ENCODE measurements around the gene EPHA4.

Gene EPHA4

DNA sequence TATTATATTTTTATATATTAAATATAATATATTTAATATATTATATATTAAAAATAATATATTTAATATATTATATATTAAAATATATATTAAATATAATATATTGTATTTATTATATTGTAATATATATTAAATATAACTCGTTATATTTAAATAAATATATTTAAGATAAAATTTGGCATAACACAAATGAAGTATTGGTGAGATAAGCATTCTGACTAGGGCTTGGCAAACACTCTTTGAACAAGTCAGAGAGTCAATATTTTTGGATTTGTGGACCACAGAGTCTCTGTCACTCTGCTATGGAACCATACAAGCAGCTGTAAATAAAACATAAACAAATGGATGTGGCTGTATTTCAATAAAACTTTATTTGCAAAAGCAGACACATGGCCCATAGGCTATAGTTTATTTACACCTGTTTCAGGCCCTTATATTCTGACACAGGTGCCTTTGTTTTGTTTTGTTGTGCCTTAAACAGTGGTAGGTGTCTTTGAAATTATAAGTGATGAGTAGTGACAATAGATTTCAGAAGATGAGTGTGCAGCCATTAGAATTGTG, 190.1 kb downstream of the EPHA4 start:
- TF ChIP-seq, protein P1, sequence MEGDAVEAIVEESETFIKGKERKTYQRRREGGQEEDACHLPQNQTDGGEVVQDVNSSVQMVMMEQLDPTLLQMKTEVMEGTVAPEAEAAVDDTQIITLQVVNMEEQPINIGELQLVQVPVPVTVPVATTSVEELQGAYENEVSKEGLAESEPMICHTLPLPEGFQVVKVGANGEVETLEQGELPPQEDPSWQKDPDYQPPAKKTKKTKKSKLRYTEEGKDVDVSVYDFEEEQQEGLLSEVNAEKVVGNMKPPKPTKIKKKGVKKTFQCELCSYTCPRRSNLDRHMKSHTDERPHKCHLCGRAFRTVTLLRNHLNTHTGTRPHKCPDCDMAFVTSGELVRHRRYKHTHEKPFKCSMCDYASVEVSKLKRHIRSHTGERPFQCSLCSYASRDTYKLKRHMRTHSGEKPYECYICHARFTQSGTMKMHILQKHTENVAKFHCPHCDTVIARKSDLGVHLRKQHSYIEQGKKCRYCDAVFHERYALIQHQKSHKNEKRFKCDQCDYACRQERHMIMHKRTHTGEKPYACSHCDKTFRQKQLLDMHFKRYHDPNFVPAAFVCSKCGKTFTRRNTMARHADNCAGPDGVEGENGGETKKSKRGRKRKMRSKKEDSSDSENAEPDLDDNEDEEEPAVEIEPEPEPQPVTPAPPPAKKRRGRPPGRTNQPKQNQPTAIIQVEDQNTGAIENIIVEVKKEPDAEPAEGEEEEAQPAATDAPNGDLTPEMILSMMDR (IDR thresholded peaks at IDR 0.05; ENCODE audit: borderline replicate concordance, control extremely low read depth, extremely low read depth, insufficient read depth, missing control alignments): no peak
- in situ Hi-C loops (cut with MboI; ENCODE audit: low sequenced_read_pairs, unreplicated experiment): no loop called here
- no peak for DNase-seq (ENCODE audit: low spot score)

DNA sequence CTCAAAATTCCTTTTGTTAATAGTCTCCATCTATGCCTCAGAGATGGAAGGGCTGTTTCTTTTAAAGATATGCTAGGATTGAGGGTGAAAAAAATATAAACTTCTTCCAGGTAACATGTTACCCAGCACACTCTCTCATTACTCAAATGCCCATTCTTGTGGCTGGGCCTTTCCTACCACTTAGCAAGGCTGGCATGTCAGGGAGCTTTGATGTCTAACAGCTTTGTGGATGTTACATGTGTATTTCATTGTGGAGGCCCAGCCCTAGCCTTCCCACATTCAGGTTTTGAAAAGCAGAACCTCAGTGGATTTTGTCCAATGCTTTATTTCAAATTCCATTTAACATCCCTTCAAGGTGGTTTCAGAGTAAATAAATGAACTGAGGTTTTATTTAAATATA, 191.4 kb downstream of the EPHA4 start:
- TF ChIP-seq, protein P1 (IDR thresholded peaks at IDR 0.05; ENCODE audit: borderline replicate concordance, control extremely low read depth, extremely low read depth, insufficient read depth, missing control alignments): no peak
- in situ Hi-C loops (cut with MboI; ENCODE audit: low sequenced_read_pairs, unreplicated experiment): no loop called here
- no peak for DNase-seq (ENCODE audit: low spot score)

DNA sequence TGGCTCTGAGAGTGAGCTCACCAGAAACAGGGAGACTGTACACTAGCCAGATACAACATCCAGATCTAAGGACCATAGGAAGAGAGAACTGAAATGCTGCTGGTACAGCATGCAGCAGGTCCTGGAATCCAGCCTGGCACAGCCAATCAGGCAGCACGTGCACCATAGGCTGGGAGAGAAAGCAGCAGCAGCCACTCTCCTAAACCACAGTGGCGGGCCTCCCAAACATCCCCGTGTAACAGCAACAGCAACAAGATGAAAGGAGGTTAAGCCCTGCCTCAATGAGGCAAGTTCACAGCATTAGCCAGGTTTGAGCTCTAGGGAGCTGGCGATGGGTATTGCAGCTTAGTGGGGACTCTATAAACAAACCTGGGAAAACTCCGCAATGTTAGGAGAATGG, 192.0 kb downstream of the EPHA4 start:
- DNase-seq (ENCODE audit: low spot score): no peak
- TF ChIP-seq, protein P1 (IDR thresholded peaks at IDR 0.05; ENCODE audit: borderline replicate concordance, control extremely low read depth, extremely low read depth, insufficient read depth, missing control alignments): no peak
- in situ Hi-C loops (cut with MboI; ENCODE audit: low sequenced_read_pairs, unreplicated experiment): no loop called here

DNA sequence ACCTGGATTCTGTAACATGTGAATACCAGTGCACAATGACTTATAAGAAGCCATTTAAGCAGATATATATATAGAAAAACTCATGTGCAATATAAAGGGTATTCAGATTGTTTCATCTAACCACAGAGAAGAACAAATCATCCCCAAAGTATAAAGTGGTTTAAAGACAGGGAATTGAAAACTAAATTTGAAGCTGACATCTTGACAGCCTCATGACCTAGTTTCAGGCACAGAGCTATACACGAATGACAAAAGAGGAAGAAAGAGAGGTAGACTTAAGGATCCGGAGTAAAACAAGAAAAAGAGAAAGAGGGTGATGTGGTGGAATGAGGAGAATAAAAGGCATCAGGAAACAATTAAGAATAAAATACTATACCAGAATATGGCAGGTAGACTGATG, 194.5 kb downstream of the EPHA4 start:
- no peak for DNase-seq (ENCODE audit: low spot score)
- in situ Hi-C loops (cut with MboI; ENCODE audit: low sequenced_read_pairs, unreplicated experiment): no loop called here
- TF ChIP-seq, protein P1 (IDR thresholded peaks at IDR 0.05; ENCODE audit: borderline replicate concordance, control extremely low read depth, extremely low read depth, insufficient read depth, missing control alignments): no peak

DNA sequence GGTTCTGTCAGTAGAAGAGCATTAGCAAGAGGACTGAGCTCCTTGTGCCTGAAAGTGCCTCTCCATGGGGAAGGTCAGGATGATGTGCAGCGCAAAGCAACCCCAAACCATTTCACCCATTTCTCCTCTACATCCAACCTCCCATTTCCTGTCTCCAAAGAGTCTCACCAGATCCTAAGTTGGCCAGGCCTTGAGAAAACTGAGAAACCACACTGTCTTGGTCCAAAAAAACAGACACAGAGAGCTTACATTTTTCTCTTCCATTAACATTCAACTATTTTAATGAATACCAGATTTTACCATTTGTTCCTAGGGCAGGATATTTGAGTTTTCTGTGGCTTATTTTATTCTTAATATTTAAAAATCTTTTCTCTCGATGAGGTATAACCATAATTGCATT, 195.0 kb downstream of the EPHA4 start:
- DNase-seq (ENCODE audit: low spot score): no peak
- in situ Hi-C loops (cut with MboI; ENCODE audit: low sequenced_read_pairs, unreplicated experiment): no loop called here
- TF ChIP-seq, protein P1 (IDR thresholded peaks at IDR 0.05; ENCODE audit: borderline replicate concordance, control extremely low read depth, extremely low read depth, insufficient read depth, missing control alignments): no peak

DNA sequence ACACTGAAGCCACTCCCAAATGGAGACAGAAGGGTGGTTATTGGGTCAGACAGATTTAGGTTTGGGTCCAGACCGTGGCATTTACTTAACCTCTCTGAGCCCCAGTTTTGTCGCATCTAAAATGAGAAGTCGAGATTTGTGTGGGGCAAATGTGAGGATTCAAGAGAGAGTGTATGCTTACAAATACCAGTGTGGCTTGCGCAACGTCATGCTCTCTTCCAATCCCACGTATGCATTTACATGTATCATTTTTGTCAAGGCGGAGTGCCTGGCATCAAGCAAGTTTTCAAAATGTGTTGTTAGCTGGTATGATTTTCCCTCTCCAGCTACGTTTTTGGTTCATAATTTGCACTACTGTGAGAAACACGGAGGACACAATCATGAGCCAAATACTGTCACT, 197.9 kb downstream of the EPHA4 start:
- no peak for DNase-seq (ENCODE audit: low spot score)
- TF ChIP-seq, protein P1 (IDR thresholded peaks at IDR 0.05; ENCODE audit: borderline replicate concordance, control extremely low read depth, extremely low read depth, insufficient read depth, missing control alignments): no peak
- in situ Hi-C loops (cut with MboI; ENCODE audit: low sequenced_read_pairs, unreplicated experiment): no loop called here

DNA sequence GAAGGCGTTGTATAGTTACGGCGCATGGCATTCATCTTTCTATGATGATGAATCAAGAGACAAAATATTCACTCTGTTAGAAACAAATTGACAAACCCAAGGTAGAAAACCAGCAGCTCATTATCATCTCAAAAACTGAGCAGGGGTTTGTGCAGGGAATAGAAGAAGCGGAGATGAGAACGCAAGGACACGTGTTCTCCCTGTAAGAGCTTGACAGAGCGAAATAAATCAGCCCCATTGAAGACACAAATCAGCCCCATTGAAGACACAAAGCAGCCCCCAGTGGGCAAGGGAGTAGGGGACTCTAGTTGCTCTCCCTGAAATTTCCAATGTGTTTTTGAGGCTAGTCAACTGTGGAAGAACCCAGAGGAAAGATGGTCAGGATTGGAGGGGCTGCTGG, 199.2 kb downstream of the EPHA4 start:
- no peak for DNase-seq (ENCODE audit: low spot score)
- TF ChIP-seq, protein P1 (IDR thresholded peaks at IDR 0.05; ENCODE audit: borderline replicate concordance, control extremely low read depth, extremely low read depth, insufficient read depth, missing control alignments): no peak
- in situ Hi-C loops (cut with MboI; ENCODE audit: low sequenced_read_pairs, unreplicated experiment): no loop called here
